GM10248 (cell line): Measurements from ENCODE around the gene TRAPPC14.
"Not testable (repeated sequence)": the region's sequence is repeated elsewhere in the genome, so short reads cannot be mapped to it uniquely, and the experiment has no call there.

Source experiments
- CTCF ChIA-PET: fragments of 300-600 bp; sonication (Branson Sonifier 250); formaldehyde crosslinking; extraction: SDS; loops from one replicate; lab custom pipeline; 2021; ENCODE audit warnings: antibody characterized with exemption; lab: Yijun Ruan, JAX
- POLR2A ChIA-PET: fragments of 350-650 bp; sonication (Branson Sonifier 250); formaldehyde crosslinking; extraction: SDS; loops from one replicate; lab custom pipeline; 2020; ENCODE audit warnings: antibody characterized with exemption; lab: Yijun Ruan, JAX
- DNase-seq: peaks from one replicate; pipeline ENCODE4 v3.0.0; 2012; ENCODE audit errors: extremely low spot score
- TF ChIP-seq, protein P1 (sequence below): IDR thresholded peaks from 2 replicates; pipeline ENCODE4 v1.5.1; 2012; ENCODE audit warnings: mild to moderate bottlenecking, low read depth; ENCODE audit errors: extremely low read depth, missing control alignments, control extremely low read depth

The TRAPPC14 gene

GRCh38 chr7:100130608-100131453, 27.7 kb downstream of the TRAPPC14 start:
- peak; percentile 81 for DNase-seq
- TF ChIP-seq, protein P1, sequence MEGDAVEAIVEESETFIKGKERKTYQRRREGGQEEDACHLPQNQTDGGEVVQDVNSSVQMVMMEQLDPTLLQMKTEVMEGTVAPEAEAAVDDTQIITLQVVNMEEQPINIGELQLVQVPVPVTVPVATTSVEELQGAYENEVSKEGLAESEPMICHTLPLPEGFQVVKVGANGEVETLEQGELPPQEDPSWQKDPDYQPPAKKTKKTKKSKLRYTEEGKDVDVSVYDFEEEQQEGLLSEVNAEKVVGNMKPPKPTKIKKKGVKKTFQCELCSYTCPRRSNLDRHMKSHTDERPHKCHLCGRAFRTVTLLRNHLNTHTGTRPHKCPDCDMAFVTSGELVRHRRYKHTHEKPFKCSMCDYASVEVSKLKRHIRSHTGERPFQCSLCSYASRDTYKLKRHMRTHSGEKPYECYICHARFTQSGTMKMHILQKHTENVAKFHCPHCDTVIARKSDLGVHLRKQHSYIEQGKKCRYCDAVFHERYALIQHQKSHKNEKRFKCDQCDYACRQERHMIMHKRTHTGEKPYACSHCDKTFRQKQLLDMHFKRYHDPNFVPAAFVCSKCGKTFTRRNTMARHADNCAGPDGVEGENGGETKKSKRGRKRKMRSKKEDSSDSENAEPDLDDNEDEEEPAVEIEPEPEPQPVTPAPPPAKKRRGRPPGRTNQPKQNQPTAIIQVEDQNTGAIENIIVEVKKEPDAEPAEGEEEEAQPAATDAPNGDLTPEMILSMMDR, result peak; percentile 98
- CTCF ChIA-PET, result interaction anchor here (0.6 to 8.0 kb wide), 24 partner anchors 8 to 320 kb away, joined by 3 to 114 read pairs (median 6); partner anchors contain the start of genes AP4M1, GAL3ST4, GPC2 and LAMTOR4
- POLR2A ChIA-PET, result no interaction called here

GRCh38 chr7:100130220-100130607, 28.3 kb downstream of the TRAPPC14 start:
- CTCF ChIA-PET, result interaction anchor here (0.9 to 8.0 kb wide), 21 partner anchors 7 to 320 kb away, joined by 3 to 114 read pairs (median 6); partner anchors contain the start of genes GAL3ST4, GPC2, LAMTOR4 and TRIM4
- DNase-seq, POLR2A ChIA-PET: not testable (repeated sequence)

DNA sequence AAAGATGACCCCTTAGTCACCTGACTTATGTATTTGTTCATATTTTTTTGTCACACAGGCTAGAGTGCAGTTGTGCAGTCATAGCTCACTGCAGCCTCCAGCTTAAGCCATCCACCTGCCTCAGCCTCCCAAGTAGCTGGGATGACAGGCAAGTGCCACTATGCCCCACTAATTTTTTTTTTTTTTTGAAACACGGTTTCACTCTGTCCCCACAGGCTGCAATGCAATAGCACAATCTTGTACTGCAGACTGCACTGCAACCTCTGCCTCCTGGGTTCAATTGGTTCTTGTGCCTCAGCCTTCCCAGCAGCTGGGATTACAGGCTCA, 29.9 kb downstream of the TRAPPC14 start:
- ChIA-PET POLR2A (no interaction called here), CTCF (interaction anchor here (0.8 to 8.0 kb wide), 8 partner anchors 9 to 215 kb away, joined by 3 to 114 read pairs (median 4); partner anchors contain the start of gene LAMTOR4)
- no peak for DNase-seq
- TF ChIP-seq, protein P1, result no peak

DNA sequence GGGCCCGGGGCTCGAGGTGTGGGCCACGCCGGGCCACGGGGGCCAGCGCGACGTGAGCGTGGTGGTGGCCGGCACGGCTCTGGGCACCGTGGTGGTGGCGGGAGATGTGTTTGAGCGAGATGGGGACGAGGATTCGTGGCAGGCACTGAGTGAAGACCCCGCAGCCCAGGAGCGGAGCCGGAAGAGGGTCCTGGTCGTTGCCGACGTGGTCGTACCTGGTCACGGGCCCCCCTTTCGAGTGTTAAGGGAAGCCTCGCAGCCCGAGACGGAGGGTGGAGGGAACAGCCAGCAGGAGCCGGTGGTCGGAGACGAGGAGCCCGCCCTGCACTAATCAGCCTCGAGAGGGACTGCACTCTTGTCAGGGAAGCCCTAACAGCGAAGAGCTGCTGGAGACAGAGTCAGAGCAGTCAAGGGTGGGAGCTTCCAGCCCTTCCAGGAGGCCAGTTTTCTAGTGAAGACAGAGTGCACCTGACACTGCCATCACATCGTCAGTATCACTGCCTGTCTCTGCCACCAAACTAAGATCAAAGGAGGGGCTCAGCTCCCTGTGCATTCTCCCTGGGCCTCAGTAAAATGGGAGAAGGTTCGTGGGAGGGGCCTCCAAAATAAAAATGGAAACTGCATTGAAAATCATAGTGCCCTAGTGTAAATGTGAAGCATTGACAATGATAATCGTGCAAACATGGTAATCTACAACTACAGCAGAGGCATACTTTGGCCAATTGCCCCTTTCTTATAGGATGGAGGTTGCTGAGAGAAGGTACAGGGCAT, 30.5 kb downstream of the TRAPPC14 start:
- ChIA-PET CTCF (interaction anchor here (0.8 to 8.0 kb wide), 6 partner anchors 10 to 148 kb away, joined by 3 to 114 read pairs (median 8); partner anchors contain the start of gene LAMTOR4), POLR2A (no interaction called here)
- TF ChIP-seq, protein P1, result no peak
- peak; percentile 33 for DNase-seq

DNA sequence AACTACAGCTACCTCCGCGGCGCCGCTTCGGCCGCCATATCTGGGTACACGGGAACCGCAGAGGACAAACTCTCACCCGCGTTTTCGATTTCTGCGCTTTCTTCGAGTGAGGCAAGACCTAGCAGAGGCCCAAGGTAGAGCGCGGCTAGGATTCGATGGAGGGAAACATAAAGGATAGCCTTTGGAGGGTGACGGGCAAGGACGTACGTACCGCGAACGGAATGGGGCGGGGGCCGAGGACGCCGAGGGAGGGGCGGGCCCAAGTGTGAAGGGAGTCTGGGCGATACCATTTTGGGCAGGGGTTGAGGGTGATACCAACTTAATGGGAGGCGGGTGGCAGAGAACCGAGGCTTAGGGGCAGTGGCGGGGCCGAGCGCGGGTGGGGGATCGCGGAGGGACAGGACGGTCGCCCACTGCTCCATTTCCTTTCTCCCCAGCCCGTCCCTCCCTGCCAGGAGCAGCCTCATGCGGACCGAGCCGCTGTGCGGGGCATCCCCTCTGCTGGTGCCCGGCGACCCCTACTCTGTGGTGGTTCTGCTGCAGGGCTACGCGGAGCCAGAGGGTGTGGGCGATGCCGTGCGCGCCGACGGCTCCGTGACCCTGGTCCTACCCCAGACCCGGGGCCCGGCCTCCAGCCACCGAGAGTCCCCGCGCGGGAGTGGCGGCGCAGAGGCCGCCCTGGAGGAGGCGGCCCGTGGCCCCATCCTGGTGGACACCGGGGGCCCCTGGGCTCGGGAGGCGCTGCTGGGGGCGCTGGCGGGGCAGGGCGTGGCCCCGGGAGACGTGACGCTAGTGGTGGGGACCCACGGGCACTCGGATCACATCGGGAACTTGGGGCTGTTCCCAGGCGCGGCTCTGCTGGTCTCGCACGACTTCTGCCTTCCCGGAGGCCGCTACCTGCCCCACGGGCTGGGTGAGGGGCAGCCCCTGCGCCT, 31.3 kb downstream of the TRAPPC14 start, which contains the start of gene MBLAC1:
Gene MBLAC1, plus strand, starts transcription at position 37 of the 935 bp plus-strand sequence. Its CDS starts 429 bp downstream, at position 466.
- ChIA-PET POLR2A (interaction anchor here (0.9 kb wide), 1 partner anchor 26 kb away, joined by 5 read pairs; the partner anchor contains the start of genes AP4M1 and MCM7), CTCF (interaction anchor here (0.9 to 8.0 kb wide), 7 partner anchors 11 to 135 kb away, joined by 3 to 114 read pairs (median 5); partner anchors contain the start of gene LAMTOR4)
- TF ChIP-seq, protein P1, result peak; percentile 4

GRCh38 chr7:100126239-100126930, 32.1 kb downstream of the TRAPPC14 start:
- TF ChIP-seq, protein P1, result no peak
- DNase-seq, result no peak
- ChIA-PET CTCF (interaction anchor here (0.9 to 2.3 kb wide), 6 partner anchors 12 to 221 kb away, joined by 3 to 6 read pairs (median 4); no protein-coding TSS in a partner anchor), POLR2A (interaction anchor here (0.9 kb wide), 1 partner anchor 26 kb away, joined by 5 read pairs; the partner anchor contains the start of genes AP4M1 and MCM7)

More for the DNA sequence above, 31.3 kb downstream of the TRAPPC14 start, which contains the start of gene MBLAC1:
- peak; percentile 91 for DNase-seq
